IPS-20b (cell line): Measurements from ENCODE around the gene NUAK1.

ENCODE experiments used
- H3K27ac ChIP-seq: one replicate; pipeline ENCODE4 v1.5.1; 2013; ENCODE audit warnings: low read length
- H3K27me3 ChIP-seq: 2 replicates; pipeline ENCODE4 v1.6.1; 2013; ENCODE audit warnings: mild to moderate bottlenecking, low read length, inconsistent platforms; ENCODE audit not compliant: insufficient read depth
- H3K36me3 ChIP-seq: 2 replicates; pipeline ENCODE4 v1.6.1; 2013; ENCODE audit warnings: low read depth, mild to moderate bottlenecking, inconsistent platforms, low read length, moderate library complexity; ENCODE audit not compliant: insufficient read depth
- H3K4me1 ChIP-seq: 2 replicates; pipeline ENCODE4 v1.6.1; 2013; ENCODE audit warnings: mild to moderate bottlenecking, control low read depth, inconsistent platforms, low read length, moderate library complexity; ENCODE audit not compliant: insufficient read depth
- H3K4me3 ChIP-seq: 2 replicates; pipeline ENCODE4 v1.5.1; 2013; ENCODE audit warnings: mild to moderate bottlenecking, low read length, inconsistent platforms
- H3K9ac ChIP-seq: 2 replicates; pipeline ENCODE4 v1.6.1; 2013; ENCODE audit warnings: low read depth, mild to moderate bottlenecking, inconsistent platforms, low read length, moderate library complexity
- H3K9me3 ChIP-seq: 2 replicates; pipeline ENCODE4 v1.6.1; 2013; ENCODE audit warnings: mild to moderate bottlenecking, low read depth, low read length, inconsistent platforms; ENCODE audit not compliant: insufficient read depth

Gene NUAK1

DNA sequence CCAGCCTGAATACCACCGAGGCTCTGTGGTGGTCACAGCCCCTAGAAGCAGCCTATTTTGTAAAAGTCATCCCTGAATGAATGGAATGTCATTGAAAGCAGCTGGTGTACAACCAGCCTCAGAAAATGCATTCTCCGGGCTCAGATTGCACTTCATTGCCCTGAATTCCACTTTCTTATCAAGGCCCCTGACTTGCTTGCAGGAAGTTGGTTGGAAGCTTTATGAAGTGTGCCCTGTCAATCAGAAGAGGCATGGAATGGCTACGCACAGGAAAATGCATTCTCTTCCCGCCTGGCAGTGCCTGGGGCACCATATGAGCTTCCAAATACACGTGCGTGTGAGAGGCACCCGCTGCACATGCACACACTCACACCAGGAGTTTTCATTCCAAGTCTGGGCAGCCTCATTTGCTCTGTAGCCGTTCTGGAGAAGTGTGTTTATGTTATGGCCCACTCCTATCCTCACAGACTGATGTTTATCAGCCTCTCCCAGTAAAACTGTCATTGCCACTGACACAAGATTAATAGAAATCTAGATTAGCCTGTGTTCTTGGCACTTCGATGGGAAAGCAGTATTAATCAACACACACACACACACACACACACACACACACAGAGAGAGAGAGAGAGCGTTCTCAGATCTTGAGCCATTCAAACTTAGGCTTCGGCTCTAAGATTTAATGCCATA, 63.9 kb downstream of the NUAK1 start:
- no peak overlapping the region for H3K4me3 ChIP-seq
- peaks cover 39% of the 10 kb centered on the region for H3K36me3 ChIP-seq
- no peak overlapping the region for H3K9ac ChIP-seq
- H3K27me3 ChIP-seq, result no peaks in the 10 kb centered on the region
- H3K9me3 ChIP-seq, result no peaks in the 10 kb centered on the region
- no peak overlapping the region for H3K27ac ChIP-seq
- no peaks in the 10 kb centered on the region; the same call in 1 of the 2 replicates for H3K4me1 ChIP-seq

DNA sequence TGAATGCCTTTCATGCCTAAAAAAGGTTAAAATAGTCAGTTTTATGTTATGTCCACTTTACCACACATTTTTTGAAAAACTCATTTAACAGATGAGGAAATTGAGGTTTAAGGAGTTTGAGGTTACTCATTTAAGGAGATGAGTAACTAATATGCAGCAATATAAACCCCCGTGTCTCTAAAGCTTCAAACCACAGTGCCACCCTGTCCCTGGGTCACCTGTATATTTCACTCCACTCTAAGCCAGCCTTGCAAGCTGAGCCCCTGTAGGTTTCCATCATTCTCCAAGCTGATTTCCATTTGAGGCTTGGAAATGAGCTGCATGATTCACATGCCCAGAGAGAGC, 64.4 kb downstream of the NUAK1 start:
- Histone ChIP-seq H3K36me3 (peaks cover 37% of the 10 kb centered on the region), H3K9me3 (no peaks in the 10 kb centered on the region), H3K27ac (no peak overlapping the region), H3K4me3 (no peak overlapping the region), H3K4me1 (no peaks in the 10 kb centered on the region; the same call in 1 of the 2 replicates), H3K27me3 (no peaks in the 10 kb centered on the region), H3K9ac (no peak overlapping the region)

GRCh38 chr12:106073179-106073578, 65.6 kb downstream of the NUAK1 start:
- Histone ChIP-seq H3K4me3 (no peak overlapping the region), H3K27me3 (no peaks in the 10 kb centered on the region), H3K27ac (no peak overlapping the region), H3K9me3 (no peaks in the 10 kb centered on the region), H3K9ac (no peak overlapping the region), H3K36me3 (peaks cover 41% of the 10 kb centered on the region), H3K4me1 (no peaks in the 10 kb centered on the region; the same call in 1 of the 2 replicates)

DNA sequence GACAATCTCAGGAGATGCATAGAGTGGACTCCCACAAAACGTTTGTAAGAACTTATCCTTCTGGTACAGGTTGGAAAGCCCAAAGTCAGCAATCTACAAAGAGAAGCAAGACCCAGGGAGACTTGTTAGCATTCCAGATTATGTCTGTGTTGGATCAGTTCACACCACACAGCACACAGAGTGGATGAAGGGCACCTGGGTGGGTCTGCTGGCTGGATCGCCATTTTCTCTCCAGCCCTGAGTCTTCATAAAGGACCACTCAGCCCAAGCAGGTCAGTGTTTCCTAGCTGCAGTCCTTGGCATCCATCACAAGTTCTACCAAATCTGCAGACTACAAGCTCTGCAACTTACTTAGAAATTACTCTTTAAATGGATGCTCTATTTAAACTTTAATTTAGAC, 66.0 kb downstream of the NUAK1 start:
- Histone ChIP-seq H3K27me3 (no peaks in the 10 kb centered on the region), H3K4me3 (no peak overlapping the region), H3K36me3 (peaks cover 40% of the 10 kb centered on the region), H3K9me3 (no peaks in the 10 kb centered on the region), H3K9ac (no peak overlapping the region), H3K4me1 (no peaks in the 10 kb centered on the region; the same call in 1 of the 2 replicates), H3K27ac (no peak overlapping the region)

GRCh38 chr12:106071686-106072085, 67.1 kb downstream of the NUAK1 start:
- Histone ChIP-seq H3K36me3 (peaks cover 49% of the 10 kb centered on the region), H3K9me3 (no peaks in the 10 kb centered on the region), H3K27me3 (no peaks in the 10 kb centered on the region), H3K27ac (no peak overlapping the region), H3K9ac (no peak overlapping the region), H3K4me1 (no peaks in the 10 kb centered on the region; the same call in 1 of the 2 replicates), H3K4me3 (no peak overlapping the region)

GRCh38 chr12:106070611-106071010, 68.1 kb downstream of the NUAK1 start:
- H3K27me3 ChIP-seq, result no peaks in the 10 kb centered on the region
- H3K4me3 ChIP-seq, result no peak overlapping the region
- H3K4me1 ChIP-seq, result no peaks in the 10 kb centered on the region; the same call in 1 of the 2 replicates
- no peaks in the 10 kb centered on the region for H3K9me3 ChIP-seq
- no peak overlapping the region for H3K9ac ChIP-seq
- H3K36me3 ChIP-seq, result peaks cover 46% of the 10 kb centered on the region
- no peak overlapping the region for H3K27ac ChIP-seq

DNA sequence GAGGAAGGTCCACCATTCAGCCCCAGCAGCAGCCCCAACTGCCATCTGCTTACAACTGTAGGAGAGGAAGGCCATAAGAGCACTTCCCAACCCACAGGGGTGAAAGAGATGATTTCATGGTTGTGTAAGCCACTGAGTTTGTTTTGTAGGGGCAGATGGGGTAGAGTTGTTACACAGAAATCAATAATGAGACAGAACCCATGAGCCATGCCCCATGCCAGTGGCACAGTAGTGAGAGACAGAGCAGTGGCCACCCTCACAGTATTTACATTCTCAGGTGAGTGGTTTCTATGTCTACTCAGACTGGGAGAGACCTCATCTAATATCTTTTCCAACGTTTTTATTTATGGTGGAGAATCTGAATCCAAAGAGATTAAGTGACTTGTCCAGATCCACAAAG, 68.6 kb downstream of the NUAK1 start:
- Histone ChIP-seq H3K27me3 (no peaks in the 10 kb centered on the region), H3K36me3 (peaks cover 46% of the 10 kb centered on the region), H3K4me3 (no peak overlapping the region), H3K27ac (no peak overlapping the region), H3K9ac (no peak overlapping the region), H3K9me3 (no peaks in the 10 kb centered on the region), H3K4me1 (no peaks in the 10 kb centered on the region; the same call in 1 of the 2 replicates)

DNA sequence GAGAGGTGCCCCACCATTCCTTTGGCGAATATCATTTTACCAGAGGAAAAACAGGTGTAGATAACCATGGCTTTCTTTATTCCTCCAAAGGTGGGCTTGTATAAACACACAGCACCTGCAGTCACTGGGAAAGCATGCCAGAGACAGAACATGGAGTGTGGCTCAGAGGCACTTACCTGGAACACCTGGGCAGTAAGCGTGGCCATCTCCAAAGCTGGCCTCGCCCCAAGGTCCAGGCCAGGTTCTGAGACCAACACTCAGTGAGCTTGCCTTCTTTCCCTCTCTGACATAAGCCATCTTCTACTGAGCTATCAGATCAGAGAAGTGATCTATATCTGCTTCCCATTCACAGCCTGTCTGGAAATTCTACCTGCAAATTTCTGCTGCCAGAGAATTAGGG, 70.5 kb downstream of the NUAK1 start:
- peaks cover 46% of the 10 kb centered on the region for H3K36me3 ChIP-seq

DNA sequence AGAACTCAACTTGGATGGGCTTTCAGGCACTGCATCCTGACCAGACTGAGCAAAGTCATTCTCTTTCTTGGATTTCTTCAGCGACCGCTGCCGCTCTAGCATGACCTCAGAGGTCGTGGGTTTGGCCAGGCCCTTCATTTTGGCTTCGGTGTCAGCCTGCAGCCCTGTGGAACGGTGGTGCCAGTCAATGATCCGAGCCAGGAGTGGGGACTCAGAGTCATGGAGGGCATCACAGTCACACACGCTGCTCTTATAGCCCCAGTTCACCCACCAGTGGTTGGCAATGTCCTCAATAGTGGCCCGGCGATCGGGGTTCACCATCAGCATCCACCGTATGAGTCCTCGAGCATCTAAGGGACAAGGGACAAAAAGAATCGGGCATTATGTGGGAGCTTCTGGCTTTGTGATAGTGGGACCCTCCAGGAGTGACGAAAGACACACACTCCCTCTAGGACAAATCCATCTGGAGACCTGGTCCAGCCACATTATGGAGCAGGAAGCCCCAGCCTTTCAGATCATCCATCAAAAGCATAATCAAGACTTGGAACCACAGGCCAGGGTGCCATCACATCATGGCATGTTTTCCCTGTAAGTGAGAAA, 71.0 kb downstream of the NUAK1 start:
- Histone ChIP-seq H3K9ac (no peak overlapping the region), H3K36me3 (peaks cover 46% of the 10 kb centered on the region), H3K27me3 (no peaks in the 10 kb centered on the region), H3K4me3 (no peak overlapping the region), H3K27ac (no peak overlapping the region), H3K4me1 (no peaks in the 10 kb centered on the region), H3K9me3 (no peaks in the 10 kb centered on the region)

More for the DNA sequence above, 70.5 kb downstream of the NUAK1 start:
- Histone ChIP-seq H3K27me3 (no peaks in the 10 kb centered on the region), H3K9ac (no peak overlapping the region), H3K4me1 (no peaks in the 10 kb centered on the region), H3K4me3 (no peak overlapping the region), H3K9me3 (no peaks in the 10 kb centered on the region), H3K27ac (no peak overlapping the region)

DNA sequence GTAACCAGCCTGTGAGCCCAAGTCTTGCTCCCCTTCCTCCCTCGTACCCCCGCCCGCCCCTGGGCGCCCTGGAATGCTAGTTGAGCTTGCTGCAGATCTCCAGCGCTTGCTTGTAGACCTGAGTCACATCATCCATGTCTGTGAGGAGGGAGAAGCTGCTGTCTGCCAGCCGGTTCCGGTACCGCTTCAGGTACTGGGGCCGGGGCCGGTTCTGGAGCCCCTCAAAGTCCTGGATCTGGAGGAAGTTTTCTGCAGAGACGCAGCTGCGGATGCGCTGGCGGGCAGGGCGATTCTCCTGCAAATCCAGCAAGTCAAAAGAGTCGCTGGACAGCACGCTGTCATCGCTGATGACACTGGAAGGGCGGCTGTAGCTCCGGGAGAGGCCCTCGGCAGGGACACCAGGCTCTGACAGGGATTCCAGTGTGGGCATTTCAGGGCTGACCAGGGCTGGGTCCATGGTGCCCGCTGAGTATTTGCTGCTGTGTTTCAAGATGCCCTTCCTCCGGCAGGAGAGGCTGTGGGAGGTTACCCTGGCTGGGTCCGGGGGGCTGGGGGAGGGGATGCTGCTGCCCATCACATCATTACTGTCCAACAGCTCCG, 71.9 kb downstream of the NUAK1 start:
- Histone ChIP-seq H3K36me3 (peaks cover 46% of the 10 kb centered on the region), H3K9ac (no peak overlapping the region), H3K9me3 (no peaks in the 10 kb centered on the region), H3K27ac (no peak overlapping the region), H3K27me3 (no peaks in the 10 kb centered on the region), H3K4me1 (no peaks in the 10 kb centered on the region), H3K4me3 (no peak overlapping the region)

GRCh38 chr12:106066051-106066705, 72.6 kb downstream of the NUAK1 start:
- no peak overlapping the region for H3K27ac ChIP-seq
- no peaks in the 10 kb centered on the region for H3K9me3 ChIP-seq
- no peaks in the 10 kb centered on the region for H3K4me1 ChIP-seq
- H3K9ac ChIP-seq, result no peak overlapping the region
- H3K4me3 ChIP-seq, result no peak overlapping the region
- H3K36me3 ChIP-seq, result peaks cover 45% of the 10 kb centered on the region
- no peaks in the 10 kb centered on the region for H3K27me3 ChIP-seq
